NCI-H1105 (cell line): ENCODE results near the gene ZNF223.
A peak's percentile ranks its signal among the peaks of the same experiment; 100 is the strongest.

ENCODE experiments used
- DNase-seq: peaks from one replicate; lab custom pipeline; 2025; lab: John Stamatoyannopoulos, UW

ZNF223 gene

DNA sequence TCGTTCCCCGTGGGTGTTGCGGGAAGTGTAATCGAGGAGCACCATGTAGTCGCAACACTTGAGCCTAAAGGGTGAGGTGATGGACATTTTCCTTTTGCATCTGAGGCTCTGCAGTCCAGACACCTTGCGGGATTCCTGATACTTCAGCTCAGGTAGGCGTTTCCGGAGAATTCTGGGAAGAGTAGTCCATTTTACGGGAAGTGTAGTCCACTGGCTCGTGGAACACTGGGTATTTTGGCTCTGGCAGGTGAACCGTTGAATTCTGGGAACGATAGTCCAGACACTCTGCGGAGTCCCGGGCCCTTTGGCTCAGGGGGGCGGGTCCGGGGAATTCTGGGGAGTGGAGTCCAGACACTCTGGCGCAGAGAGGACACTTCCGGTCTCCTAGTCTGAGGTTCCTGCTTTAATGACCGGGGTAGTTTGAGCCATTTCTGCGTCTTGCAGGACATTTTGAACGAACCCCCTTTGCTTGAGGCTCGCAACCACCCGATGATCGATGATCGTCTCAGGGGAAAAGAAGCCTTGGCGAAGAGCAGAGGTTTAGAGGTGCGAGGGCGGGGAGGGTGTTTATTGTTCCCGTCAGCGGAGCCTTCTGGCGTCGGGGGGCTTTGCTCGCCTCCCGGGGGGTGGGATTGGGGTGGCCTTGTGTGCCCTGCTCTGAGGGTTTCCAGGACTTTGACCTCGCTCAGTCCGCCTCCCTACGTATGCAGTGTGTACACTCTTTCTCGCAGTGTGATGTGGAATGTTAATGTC is at the start of gene ZNF223:
Gene ZNF223, plus strand, starts transcription at position 387 of the 753 bp plus-strand sequence. CDS start 3,141 bp downstream, outside the sequence.
- peak; percentile 96 for DNase-seq

DNA sequence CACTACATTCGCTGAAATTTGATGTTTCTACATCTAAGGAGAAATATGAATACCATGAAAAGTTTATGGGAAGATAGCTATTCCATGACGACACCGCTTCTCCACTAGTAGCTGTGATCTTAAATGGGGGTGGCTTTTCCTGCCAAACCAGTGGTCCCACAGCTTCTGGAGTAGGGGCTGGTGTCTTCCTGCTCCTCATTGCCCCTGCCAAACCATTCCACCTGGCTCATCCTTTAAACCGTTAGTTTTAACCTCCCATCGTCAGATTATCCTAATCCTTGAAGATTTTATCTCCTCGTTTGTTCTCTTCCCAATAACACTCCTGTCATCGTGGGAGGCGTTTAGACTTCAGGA is 49.6 kb upstream of the ZNF223 start:
- no peak for DNase-seq

DNA sequence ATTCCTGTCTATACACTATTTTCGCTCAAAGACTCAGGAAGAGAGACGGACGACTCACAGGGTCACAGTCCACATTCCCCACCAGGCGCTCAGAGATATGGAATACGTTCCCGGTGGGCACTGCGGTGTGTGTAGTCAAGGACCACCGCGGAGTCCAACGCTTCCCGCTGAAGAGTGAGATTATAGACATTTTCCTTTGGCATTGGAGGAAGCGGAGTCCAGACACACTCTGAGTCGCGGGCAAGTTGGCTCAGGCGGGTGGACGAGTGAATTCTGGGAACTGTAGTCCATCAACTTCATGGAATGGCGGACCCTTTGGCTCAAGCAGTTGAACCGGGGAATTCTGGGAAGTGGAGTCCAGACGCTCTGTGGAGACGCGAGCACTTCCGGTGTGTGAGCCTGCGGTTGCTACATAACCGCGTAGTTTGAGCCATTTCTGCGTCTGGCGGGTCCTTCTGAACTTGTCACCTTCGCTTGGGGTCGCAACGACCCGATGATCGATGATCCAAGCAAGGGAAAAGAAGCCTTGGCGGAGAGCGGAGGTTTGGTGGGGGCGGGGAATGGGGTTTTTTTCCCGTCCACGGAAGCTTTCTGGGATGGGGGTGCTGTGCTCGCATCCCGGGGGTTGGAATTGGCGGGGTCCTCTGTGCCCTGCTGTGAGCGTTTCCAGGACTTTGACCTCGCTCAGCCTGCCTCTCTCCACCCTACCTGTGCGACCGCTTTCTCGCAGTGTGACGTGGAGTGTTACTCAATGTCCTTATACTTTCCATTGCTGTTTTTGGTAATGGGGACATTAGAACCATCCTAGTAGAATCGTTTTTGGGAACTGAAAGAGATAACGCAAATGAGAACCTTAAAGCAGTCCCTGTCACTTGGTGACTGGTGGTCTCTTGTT is 49.0 kb upstream of the ZNF223 start, which contains the start of gene ZNF230:
Gene ZNF230, plus strand, starts transcription at position 392 of the 895 bp plus-strand sequence. CDS start 4,122 bp downstream, outside the sequence.
- peak; percentile 91 for DNase-seq

DNA sequence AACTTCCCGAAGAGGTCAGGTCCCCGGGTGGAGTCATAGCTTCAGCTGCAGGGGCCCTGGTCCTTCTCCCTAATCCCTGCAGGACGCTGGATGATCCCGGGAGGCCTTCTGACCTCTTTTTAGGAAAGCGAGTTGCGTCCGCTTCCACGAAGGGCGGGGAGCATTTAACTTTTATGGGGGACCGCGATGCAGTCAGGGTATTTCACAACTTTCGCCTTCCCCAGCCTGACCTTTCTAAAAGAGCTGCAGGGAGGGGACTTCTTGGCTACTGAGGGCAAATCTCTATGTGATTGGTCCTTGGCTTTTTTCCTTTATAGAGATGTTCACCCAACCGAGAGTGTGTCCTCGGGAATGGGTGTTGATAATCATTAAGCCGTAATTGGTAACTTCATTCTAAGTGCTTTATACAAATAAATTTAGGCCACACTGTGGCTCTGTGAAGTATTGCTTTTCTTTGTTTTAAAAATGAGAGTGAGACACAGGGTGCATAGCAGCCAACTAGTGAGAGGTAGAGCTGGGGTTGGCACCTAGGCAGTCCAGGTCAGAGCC is 48.3 kb upstream of the ZNF223 start:
- DNase-seq = no peak

DNA sequence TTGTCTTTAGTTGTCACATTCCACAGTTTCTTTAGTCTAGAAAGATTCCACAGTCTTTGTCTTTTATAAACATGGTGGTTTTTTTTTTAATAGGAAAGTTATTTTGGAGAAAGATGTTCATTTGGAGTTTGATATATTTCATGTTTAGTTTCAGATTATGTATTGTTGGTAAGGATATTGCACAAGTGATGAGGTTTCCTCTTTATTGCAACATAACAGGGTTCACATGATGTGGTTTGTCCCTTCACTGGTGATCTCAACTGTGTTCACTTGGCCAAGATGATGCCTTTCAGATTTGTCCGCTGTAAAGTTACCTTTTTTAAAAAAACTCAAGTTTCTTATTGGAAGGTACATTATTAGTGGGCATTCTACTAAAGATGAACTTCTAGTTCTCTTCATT is 45.9 kb upstream of the ZNF223 start:
- no peak for DNase-seq

DNA sequence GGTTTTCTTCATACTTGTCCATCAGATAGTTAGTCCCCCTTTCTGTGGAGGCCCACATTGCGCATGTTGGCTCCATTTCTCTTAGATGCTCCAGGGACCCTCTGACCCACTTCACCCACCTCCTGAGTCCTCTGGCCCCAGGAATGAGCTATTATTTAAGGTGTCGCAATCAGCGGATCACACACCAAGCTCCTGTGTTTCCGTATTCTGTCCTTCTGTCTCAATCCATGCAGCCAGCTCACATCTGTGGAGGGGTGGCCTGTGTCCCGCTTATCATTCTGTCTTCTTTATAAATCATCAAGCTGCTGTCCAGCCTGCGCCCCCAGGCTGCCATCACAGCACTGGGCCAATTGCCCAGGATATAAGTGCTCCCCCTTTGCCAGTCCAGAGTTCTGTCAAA is 44.4 kb upstream of the ZNF223 start:
- DNase-seq = no peak

DNA sequence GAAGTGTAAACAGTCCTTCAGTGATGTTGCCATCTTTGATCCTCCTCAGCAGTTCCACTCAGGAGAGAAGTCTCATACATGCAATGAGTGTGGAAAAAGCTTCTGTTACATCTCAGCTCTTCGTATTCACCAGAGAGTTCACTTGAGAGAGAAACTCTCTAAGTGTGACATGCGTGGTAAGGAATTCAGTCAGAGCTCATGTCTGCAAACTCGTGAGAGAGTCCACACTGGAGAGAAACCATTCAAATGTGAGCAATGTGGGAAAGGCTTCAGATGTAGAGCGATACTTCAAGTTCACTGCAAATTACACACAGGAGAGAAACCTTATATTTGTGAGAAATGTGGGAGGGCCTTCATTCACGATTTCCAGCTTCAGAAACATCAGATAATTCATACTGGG is 41.4 kb upstream of the ZNF223 start:
- DNase-seq = no peak

DNA sequence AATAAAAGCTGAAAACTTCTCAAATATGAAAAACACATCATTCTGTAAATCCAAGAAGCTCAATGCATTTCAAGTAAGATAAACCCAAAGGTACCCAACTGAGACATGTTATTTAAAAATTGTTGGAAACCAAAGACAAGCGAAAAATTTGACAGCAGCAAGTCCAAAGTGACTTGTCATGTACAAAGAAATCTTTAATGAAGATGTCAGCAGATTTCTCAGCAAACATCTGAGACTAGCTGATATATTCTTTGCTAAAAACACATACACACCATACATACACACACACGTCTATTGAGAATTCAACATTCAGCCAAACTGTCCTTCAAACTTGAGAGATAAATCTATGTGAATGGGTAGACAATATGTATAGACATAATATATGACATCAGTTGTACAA is 32.3 kb upstream of the ZNF223 start:
- no peak for DNase-seq

DNA sequence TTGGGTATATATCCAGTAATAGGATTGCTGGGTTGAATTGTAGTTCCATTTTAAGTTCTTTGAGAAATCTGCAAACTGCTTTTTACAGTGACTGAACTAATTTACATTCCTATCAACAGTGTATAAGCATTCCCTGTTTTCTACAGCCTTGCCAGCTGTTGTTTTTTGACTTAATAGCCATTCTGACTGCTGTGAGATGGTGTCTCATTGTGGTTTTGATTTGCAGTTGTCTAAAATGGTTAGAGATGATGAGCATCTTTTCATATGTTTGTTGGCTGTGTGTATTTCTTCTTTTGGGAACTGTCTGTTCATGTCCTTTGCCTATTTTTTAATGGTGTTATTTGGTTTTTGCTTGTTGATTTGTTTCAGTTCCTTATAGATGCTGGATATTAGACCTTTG is 30.6 kb upstream of the ZNF223 start:
- DNase-seq = no peak

DNA sequence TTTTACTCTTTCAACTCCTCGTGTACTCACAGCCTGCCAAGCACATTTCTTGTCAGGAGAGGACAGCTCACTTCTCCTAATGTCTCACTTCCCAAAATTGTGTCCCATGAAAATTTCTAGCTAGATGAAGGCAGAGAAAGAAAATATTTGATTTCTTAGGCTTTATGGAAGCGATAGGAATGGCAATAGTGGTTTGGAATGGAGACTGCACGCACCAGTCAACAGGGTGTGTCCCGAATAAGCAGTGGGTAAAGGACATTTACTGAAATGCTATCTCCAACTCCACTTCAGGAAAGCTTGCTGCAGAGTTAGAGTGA is 27.0 kb upstream of the ZNF223 start:
- no peak for DNase-seq

DNA sequence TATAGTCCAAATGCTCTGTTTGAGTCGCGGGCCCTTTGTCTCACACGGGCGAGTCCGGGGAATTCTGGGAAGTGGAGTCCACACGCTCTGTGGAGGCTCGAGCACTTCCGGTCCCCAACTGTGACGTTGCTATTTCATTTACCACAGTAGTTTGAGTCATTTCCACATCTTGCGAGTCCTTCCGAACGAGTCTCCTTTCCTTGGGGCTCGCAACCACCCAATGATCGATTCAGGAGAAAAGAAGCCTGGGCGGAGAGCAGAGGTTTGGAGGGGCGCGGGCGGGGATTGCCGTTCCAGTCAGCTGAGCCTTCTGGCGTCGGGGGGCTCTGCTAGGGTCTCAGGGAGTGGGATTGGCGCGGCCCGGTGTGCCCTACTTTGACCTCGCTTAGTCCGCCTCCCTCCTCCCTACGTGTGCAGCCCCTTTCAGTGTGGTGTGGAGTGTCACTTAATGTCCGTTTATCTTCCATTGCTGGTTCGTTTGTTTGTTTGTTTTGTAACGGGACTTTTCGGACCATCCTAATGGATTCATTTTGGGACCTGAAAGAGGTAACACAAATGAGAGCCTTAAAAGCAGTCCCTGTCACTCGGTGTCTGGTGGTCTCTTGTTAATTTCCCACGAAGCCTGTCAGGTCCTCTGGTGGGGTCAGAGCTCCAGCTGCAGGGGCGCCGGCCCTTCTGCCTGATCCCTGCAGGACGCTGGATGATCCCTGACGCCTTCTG is 26.5 kb upstream of the ZNF223 start, which contains the start of gene ZNF222:
Gene ZNF222, plus strand, starts transcription at position 163 of the 720 bp plus-strand sequence. Its CDS starts 58 bp downstream, at position 221.
- DNase-seq = peak; percentile 65

DNA sequence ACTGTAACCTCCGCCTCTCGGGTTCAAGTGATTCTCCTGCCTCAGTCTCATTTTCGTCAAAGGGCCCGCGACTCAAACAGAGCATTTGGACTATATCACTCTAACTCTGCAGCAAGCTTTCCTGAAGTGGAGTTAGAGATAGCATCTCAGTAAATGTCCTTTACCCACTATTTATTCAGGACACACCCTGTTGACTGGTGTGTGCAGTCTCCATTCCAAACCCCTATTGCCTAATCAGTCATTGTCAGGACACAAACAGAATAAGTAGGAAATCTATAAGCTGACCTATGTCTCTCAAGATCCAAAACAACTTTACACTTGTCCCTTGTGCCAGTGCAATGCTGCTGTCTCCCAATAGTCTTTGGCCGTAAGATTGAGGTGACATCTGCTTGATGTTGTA is 25.2 kb upstream of the ZNF223 start:
- DNase-seq = no peak

DNA sequence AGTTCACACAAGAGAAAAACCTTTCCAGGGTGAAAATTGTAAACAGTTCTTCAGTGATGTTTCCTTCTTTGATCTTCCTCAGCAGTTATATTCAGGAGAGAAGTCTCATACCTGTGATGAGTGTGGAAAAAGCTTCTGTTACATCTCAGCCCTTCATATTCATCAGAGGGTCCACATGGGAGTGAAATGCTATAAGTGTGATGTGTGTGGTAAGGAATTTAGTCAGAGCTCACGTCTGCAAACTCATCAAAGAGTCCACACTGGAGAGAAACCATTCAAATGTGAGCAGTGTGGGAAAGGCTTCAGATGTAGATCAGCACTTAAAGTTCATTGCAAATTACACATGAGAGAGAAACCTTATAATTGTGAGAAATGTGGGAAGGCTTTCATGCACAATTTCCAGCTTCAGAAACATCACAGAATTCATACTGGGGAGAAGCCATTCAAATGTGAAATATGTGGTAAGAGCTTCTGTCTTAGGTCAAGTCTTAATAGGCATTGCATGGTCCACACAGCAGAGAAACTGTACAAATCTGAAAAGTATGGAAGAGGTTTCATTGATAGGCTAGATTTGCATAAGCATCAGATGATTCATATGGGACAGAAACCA is 19.7 kb upstream of the ZNF223 start:
- no peak for DNase-seq

DNA sequence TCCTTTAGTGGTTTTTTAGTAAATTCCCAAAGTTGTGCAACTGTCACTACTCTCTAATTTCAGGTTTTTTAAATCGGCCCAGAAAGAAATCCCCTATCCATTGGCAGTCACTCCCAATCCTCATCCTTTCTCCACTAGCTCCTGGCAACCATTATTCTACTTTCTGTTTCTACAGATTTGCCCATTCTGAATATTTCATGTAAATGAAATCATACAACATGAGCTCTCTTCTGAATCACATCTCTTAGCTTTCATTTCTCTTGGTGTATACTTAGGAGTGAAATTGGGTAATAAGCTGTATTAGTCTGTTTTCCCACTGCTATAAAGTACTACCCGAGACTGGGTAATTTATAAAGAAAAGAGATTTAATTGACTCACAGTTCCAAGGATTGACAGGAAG is 9.7 kb upstream of the ZNF223 start:
- no peak for DNase-seq

DNA sequence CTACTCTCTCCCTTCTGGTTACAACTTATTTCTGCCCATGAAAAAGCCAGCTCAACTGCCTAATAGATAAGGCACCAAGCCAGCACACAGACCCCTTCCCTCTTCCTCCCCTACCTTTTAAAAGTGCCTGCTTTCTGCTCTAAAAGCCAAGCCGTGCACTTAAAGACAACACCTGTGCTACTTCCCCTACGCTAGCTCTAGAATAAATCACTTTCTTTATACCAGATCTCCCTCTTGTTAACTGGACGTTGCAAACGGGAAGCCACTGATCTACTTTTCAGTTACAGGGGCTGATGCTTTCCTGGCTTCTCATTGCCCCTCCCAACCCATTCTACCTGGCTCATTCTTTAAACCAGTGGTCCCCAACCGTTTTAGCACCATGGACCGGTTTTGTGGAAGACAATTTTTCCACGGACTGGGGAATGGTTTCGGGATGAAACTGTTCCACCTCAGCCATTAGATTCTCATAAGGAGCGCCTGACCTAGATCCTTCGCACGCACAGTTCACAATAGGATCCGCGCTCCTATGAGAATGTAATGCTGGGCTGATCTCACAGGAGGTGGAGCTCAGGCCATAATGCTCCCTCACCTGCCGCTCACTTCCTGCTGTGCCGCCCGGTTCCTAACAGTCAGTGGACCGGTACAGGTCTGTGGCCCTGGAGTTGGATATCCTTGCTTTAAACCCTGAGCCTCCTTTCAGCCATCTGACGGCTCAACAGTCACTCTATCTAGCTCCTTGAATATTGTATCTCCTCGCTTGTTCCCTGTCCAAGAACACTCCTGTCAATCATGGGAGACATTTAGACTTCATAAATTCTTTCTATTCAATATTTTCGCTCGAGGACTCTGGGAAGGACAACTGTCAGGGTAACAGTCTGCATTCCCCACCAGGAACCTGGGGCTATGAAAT is 841 bp upstream of the ZNF223 start:
- peak; percentile 62 for DNase-seq

DNA sequence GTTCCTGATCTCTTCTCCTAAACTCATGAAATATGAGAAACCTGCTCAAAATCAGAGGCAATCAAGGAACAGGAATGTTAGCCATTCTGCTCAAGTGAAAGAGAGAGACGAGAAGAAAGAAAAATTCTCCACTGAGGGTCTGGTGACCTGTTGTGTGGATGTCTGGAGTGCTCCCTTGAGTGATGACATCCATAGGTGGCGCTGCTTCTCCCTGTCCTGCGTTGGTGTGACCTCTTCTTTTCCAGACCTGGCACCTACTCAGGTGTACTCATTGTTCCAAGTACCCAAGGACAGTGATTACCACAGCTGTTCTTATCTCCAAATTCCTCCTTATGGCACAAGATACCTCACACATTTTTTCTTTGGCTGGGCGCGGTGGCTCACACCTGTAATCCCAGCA is 4.0 kb downstream of the ZNF223 start:
- no peak for DNase-seq

DNA sequence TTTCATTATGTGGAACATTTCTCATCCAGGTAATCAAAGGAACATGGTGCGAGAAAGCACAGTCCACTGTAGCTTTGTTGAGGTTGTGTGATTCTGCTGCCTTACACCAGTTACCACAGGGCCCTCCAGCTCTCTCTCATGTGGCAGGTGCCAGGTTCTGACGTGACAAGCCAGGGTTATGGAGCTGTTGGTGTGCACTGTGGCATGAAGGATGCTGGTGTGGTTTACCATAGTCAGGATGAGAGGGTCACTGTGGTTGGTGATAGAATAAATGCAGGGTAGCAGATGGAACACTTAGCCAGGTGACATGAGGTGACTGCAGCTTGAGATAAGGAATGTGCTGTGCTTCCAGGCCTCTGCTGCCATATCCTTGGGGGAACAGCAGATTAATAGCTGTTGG is 7.4 kb downstream of the ZNF223 start:
- DNase-seq = no peak

DNA sequence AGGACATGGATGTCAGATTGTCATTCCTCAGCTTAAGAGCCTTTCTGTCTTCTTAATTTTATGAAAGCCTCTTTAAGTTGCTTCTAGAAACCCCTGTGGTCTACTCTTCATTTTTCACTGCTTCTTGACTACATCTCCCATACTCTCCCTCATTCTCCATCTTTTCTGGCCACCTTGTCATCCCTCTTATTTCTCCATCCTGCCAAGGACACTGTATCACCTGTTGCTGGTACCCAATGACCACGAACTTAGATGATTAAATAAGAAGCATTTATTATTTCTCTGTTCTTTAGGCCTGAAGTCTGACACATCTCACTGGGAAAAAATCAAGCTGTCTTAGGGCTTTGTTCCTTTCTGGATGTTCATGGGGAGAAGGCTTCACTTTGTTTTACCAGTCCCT is 9.2 kb downstream of the ZNF223 start:
- no peak for DNase-seq

DNA sequence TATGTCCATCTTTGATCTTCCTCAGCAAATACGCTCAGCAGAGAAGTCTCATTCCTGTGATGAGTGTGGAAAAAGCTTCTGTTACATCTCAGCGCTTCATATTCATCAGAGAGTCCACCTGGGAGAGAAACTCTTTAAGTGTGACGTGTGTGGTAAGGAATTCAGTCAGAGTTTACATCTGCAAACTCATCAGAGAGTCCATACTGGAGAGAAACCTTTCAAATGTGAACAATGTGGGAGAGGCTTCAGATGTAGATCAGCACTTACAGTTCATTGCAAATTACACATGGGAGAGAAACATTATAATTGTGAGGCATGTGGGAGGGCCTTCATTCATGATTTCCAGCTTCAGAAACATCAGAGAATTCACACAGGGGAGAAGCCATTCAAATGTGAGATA is 14.5 kb downstream of the ZNF223 start:
- DNase-seq = no peak

DNA sequence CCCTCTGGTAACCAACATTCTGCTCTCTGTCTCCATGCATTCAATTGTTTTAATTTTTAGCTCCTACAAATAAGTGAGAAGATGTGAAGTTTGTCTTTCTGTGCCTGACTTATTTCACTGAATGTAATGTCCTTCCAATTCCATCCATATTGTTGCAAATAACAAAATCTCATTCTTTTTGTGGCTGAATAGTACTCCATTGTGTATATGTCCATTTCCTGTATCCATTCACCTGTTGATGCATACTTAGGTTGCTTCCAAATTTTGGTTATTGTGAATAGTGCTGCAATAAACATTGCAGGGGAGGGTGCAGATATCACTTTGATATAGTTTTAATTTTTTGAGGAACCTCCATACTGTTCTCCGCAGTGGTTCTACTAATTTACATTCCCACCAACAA is 17.6 kb downstream of the ZNF223 start:
- DNase-seq = no peak
